Activated CD4-positive, CD25-positive, alpha-beta regulatory T cell treated with anti-CD3 and anti-CD28 coated beads, Interleukin-2, amount 50 U/mL, for 72 hours (primary cell): ENCODE results near the gene TK2.
"Not testable (repeated sequence)": the region's sequence is repeated elsewhere in the genome, so short reads cannot be mapped to it uniquely, and the experiment has no call there.

ENCODE experiments used
- DNase-seq: peaks from one replicate; pipeline ENCODE4 v3.0.0; 2021

The TK2 gene

GRCh38 chr16:66519482-66520373 is 30.2 kb downstream of the TK2 start:
- DNase-seq: no peak

- no peak for DNase-seq
Measured at GRCh38 chr16:66517586-66518263, 32.2 kb downstream of the TK2 start.

GRCh38 chr16:66516808-66517585 is 32.9 kb downstream of the TK2 start:
- DNase-seq: peak; percentile 79

- DNase-seq: no peak
Measured at GRCh38 chr16:66516509-66516807, 33.5 kb downstream of the TK2 start.

GRCh38 chr16:66515596-66516508 is 34.1 kb downstream of the TK2 start:
- DNase-seq: no peak

GRCh38 chr16:66514980-66515595 is 34.8 kb downstream of the TK2 start:
- not testable (repeated sequence) for DNase-seq

GRCh38 chr16:66514391-66514790 is 35.5 kb downstream of the TK2 start:
- DNase-seq: not testable (repeated sequence)

GRCh38 chr16:66513111-66513723 is 36.7 kb downstream of the TK2 start:
- DNase-seq: no peak

GRCh38 chr16:66512272-66513110 is 37.4 kb downstream of the TK2 start:
- DNase-seq: no peak

GRCh38 chr16:66511602-66512271 is 38.2 kb downstream of the TK2 start:
- DNase-seq: no peak

GRCh38 chr16:66510711-66511601 is 39.0 kb downstream of the TK2 start:
- DNase-seq: no peak

GRCh38 chr16:66510298-66510697 is 39.6 kb downstream of the TK2 start:
- no peak for DNase-seq

- DNase-seq: no peak
Measured at GRCh38 chr16:66509576-66509975, 40.3 kb downstream of the TK2 start.

- DNase-seq: no peak
Measured at GRCh38 chr16:66508914-66509496, 40.9 kb downstream of the TK2 start.

GRCh38 chr16:66508248-66508913 is 41.5 kb downstream of the TK2 start:
- no peak for DNase-seq

GRCh38 chr16:66507731-66508239 is 42.1 kb downstream of the TK2 start:
- no peak for DNase-seq

- DNase-seq: no peak
Measured at GRCh38 chr16:66503612-66504011, 46.3 kb downstream of the TK2 start.

- DNase-seq: no peak
Measured at GRCh38 chr16:66503030-66503429, 46.9 kb downstream of the TK2 start.
